Measurements from ENCODE around the gene MYH1.

- TF ChIP-seq EZH2 (optimal IDR thresholded peaks at IDR 0.05; ENCODE audit: low read depth, low read length), result no peak
- TF ChIP-seq, protein P1, sequence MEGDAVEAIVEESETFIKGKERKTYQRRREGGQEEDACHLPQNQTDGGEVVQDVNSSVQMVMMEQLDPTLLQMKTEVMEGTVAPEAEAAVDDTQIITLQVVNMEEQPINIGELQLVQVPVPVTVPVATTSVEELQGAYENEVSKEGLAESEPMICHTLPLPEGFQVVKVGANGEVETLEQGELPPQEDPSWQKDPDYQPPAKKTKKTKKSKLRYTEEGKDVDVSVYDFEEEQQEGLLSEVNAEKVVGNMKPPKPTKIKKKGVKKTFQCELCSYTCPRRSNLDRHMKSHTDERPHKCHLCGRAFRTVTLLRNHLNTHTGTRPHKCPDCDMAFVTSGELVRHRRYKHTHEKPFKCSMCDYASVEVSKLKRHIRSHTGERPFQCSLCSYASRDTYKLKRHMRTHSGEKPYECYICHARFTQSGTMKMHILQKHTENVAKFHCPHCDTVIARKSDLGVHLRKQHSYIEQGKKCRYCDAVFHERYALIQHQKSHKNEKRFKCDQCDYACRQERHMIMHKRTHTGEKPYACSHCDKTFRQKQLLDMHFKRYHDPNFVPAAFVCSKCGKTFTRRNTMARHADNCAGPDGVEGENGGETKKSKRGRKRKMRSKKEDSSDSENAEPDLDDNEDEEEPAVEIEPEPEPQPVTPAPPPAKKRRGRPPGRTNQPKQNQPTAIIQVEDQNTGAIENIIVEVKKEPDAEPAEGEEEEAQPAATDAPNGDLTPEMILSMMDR (IDR thresholded peaks at IDR 0.05; ENCODE audit: low read length), result no peak
Measured at GRCh38 chr17:10516638-10517037, 1.7 kb downstream of the MYH1 start.
